ENCODE results near the gene C6orf120.

The C6orf120 gene

GRCh38 chr6:169701954-169702839, at the start of gene C6orf120, which contains the start of gene WDR27:
Gene C6orf120, plus strand, starts transcription at chr6:169702126. Its CDS starts 334 bp downstream, at chr6:169702460.
Gene WDR27, minus strand, starts transcription at chr6:169702029. Its CDS starts 13,024 bp downstream, at chr6:169689005.
- DNase-seq, result peak; percentile 88

GRCh38 chr6:169652896-169653295, 49.0 kb upstream of the C6orf120 start:
- DNase-seq, result no peak

GRCh38 chr6:169653691-169654090, 48.2 kb upstream of the C6orf120 start:
- no peak for DNase-seq

GRCh38 chr6:169654598-169655391, 47.1 kb upstream of the C6orf120 start:
- DNase-seq, result peak; percentile 49

DNA sequence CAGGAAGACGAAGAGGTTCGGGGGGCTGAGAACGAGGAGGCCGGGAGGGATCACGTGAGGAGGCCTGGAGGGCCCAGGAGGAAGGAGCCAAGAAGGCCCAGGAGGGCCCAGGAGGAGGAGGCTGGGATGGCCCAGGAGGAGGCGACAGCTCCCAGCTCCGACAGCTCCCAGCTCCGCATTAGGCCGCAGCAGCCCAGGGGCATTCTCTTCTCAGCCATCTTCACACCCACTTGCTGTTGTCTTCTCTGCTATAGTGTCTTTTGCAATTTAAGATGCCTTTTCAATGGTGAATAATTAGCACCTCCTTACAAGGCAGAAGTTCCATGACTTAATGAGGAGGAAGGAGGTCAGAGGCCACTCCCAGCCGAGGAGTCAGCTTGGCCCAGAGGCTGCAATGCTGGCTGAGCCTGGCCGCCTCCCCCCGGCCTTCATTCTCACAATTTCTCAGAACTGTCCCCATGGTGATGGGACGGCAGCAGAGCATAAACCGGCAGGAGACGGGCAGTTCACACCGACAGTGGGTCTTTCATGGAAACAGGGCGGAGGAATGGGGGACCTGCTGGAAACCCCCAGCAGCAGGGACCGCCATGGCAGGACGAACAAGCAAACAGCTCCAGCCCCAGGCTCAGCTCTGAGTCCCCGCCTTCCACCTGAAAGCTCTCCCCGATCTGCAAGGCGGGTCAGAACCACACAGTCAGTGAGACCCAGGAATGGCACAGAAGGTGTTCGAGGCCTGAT, 45.2 kb upstream of the C6orf120 start:
- DNase-seq, result no peak

DNA sequence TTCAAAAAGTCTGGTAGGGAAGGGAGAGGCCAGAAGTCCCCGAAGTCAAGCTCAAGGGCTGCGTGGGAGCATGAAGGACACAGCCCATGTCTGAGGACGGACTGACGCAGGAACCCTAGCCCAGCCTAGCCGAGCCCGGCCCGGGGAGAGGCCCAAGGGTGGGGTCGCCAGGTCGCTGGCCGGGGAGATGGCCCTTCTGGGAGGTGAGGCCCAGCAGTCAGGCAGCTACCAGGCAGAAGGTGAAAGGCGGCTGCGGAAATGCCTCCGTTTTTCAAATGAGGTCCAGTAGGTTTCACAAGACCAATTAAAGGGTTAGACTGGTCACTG, 44.7 kb upstream of the C6orf120 start:
- no peak for DNase-seq

DNA sequence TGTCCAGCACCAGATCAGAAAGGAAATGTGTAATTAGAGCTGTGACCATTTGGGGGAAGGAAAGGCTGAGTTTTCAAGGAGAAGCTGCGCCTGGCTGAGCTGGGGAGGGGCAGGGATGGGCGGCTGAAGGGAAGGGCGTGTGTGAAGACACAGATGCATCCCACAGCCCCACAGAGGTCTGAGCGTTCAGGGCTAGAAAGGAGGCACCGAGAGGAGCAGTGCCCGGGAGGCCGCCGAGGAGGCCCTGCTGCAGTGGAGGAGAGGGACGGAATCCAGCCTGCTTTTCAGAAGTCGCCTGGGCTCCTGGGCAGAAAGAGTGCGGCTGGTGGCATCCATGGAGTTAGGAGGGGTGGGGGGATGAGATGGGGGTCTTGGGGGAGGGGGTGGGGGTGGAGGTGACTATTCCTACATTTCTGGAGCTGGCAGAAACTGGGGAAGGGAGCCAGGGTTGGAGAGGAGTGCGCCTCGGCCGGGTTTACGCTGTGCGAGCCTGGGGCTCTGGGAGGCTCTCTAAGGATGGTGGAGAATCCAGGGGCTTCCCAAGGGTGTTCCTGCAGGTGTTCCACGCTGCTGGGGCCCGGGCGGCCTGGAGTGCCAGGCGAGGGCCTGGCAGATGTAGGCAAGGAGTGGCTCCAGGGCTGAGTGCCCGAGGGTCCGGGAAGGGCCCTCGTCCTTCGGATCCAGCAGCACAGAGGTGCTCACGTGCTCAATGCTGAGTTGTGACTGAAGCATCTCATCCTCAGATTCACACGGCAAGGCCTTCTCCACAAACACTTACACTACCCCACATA, 41.9 kb upstream of the C6orf120 start:
- no peak for DNase-seq

- no peak for DNase-seq
Observed at GRCh38 chr6:169660751-169661390, 41.1 kb upstream of the C6orf120 start.

- no peak for DNase-seq
Observed at GRCh38 chr6:169661391-169661756, 40.6 kb upstream of the C6orf120 start.

- no peak for DNase-seq
Observed at GRCh38 chr6:169663468-169663867, 38.5 kb upstream of the C6orf120 start.

DNA sequence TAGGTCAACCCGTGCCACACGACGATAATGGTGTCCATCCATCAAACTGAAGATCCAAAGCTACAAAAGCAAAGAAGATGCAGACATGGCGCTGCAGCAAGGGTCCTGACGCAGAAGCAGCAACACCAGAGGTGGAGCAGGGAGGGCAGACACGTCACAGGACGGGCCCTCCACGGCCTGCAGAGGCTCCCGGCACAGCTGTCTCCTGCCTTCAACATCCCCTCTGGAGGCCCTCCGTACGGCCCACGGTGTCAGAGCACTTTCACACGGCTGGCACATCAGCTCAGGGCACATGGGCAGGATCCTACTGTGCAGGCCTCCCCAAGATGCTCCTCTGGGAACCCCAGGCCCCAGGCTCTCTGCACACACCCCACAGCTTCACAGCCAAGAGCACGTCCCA, 37.7 kb upstream of the C6orf120 start:
- no peak for DNase-seq

- DNase-seq, result no peak
Observed at GRCh38 chr6:169665289-169665688, 36.6 kb upstream of the C6orf120 start.

DNA sequence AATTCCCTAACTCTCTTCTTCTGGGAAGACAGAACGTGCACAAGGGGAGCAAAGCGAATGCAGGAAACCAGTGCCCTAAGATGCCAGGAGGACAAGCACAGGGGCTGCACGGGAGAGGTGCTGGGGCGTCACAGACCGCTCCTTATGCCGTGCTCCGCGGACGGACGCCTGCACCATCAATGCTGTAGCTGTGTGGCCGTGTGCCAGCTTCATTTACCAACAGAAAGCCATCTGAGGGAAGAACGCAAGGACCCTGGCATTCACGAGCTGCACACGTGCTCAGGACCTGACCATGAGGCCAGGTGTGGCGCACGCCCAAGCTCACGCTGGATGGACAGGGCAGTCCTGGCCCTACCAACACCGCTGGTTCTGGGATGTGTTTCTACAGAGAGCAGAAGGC, 35.5 kb upstream of the C6orf120 start:
- DNase-seq, result no peak

GRCh38 chr6:169667716-169668115, 34.2 kb upstream of the C6orf120 start:
- no peak for DNase-seq

- DNase-seq, result no peak
Observed at GRCh38 chr6:169668203-169668847, 33.6 kb upstream of the C6orf120 start.

DNA sequence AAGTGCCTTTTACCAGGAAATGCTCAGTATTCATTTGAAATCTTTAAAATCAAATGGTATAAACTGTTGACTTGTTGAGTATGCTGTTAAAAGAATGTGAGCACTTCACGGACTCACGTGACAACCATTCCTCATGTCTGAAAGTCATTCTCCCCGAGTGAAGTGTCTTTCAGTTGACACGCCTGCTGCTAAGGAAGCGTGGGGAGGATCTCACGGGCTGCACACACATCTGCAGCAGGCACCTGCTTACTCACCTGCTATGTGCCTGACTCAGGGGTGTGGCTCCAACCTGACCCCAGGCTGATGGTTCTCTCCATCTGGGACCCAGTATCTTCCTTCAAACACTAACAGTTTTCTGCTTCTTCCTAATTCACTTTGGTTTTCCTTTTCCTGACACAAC, 32.8 kb upstream of the C6orf120 start:
- no peak for DNase-seq

DNA sequence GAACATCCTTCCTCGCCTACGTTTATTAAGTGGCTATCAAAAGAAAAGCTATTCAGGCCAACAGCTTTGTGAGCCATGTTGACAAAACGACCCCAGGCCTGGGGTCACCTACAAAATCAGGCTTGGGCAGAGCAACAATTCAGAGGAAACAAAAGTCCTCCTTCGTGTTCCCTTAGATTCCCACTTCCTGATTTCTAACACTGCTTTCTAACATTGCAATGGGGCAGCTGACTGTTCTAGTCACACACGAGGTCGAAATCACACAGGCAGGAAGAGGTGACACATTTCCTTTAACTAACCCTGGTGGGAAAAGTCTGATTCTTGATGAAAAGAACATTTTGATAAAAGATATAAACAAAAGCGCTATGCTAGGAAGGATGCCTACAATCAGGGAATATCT, 32.0 kb upstream of the C6orf120 start:
- no peak for DNase-seq

DNA sequence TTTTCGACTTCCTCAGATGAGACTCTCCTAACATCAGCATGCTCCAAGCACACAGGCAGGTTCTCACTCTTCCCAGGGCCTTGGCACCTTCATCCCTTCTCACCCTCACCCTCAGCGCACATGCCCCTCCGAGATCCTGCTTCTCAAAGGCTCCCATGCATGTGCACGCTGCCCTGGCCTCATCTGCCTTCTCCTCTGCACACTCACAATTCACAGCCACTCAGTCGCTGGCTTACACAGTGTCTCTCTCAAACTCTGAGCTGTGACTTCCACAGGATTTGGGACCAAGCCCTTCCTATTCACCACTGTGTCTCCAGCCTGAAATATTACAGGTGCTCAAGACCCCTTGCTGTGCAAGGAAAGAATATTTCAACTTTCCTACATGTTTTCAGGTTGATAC, 30.4 kb upstream of the C6orf120 start:
- DNase-seq, result no peak

DNA sequence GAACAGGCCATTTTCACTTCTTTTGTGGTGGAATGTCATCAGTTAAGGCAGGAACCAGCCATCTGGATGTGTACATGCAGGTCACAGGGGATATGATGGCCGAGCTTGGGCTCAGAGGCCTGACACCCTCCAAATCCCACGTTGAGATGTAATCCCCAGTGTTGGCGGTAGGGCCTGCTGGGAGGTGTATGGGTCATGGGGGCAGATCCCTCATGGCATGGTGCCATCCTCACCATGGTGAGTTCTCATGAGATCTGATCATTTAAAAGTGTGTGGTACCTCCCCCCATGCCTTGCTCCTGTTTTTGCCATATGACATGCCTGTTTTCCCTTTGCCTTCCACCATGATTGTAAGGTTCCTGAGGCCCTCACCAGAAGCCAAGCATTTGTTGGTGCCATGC, 26.9 kb upstream of the C6orf120 start:
- no peak for DNase-seq

- no peak for DNase-seq
Observed at GRCh38 chr6:169677096-169677495, 24.8 kb upstream of the C6orf120 start.

- no peak for DNase-seq
Observed at GRCh38 chr6:169678342-169678741, 23.6 kb upstream of the C6orf120 start.

- no peak for DNase-seq
Observed at GRCh38 chr6:169684056-169684455, 17.9 kb upstream of the C6orf120 start.
